HG03159 (cell line): ENCODE measurements around the gene GSTCD.
"Not testable (repeated sequence)": the region's sequence is repeated elsewhere in the genome, so short reads cannot be mapped to it uniquely, and the experiment has no call there.

ENCODE experiments used
- ATAC-seq: cut with Tn5 transposase; IDR thresholded peaks from one replicate; pipeline ENCODE4 v1.9.1; 2021; ENCODE audit warnings: mild to moderate bottlenecking, moderate library complexity; ENCODE audit not compliant: unreplicated experiment

GSTCD gene

GRCh38 chr4:105805501-105806120, 97.0 kb downstream of the GSTCD start:
- no peak for ATAC-seq

- no peak for ATAC-seq
These were observed 98.9 kb downstream of the GSTCD start for GRCh38 chr4:105807496-105807895.

GRCh38 chr4:105808030-105808749, 99.6 kb downstream of the GSTCD start:
- ATAC-seq: no peak

GRCh38 chr4:105808750-105809041, 100.1 kb downstream of the GSTCD start:
- no peak for ATAC-seq

GRCh38 chr4:105815701-105816100, 107.1 kb downstream of the GSTCD start:
- ATAC-seq: no peak

- no peak for ATAC-seq
These were observed 113.5 kb downstream of the GSTCD start for GRCh38 chr4:105822061-105822460.

GRCh38 chr4:105828074-105828473, 119.5 kb downstream of the GSTCD start:
- no peak for ATAC-seq

GRCh38 chr4:105831189-105831588, 122.6 kb downstream of the GSTCD start:
- ATAC-seq: no peak

GRCh38 chr4:105835177-105835576, 126.6 kb downstream of the GSTCD start:
- no peak for ATAC-seq

- no peak for ATAC-seq
These were observed 128.0 kb downstream of the GSTCD start for GRCh38 chr4:105836537-105836936.

GRCh38 chr4:105837037-105837436, 128.5 kb downstream of the GSTCD start:
- ATAC-seq: no peak

- ATAC-seq: no peak
These were observed 129.5 kb downstream of the GSTCD start for GRCh38 chr4:105838082-105838481.

- ATAC-seq: no peak
These were observed 132.0 kb downstream of the GSTCD start for GRCh38 chr4:105840426-105841174.

GRCh38 chr4:105843941-105844340, 135.4 kb downstream of the GSTCD start:
- no peak for ATAC-seq

- ATAC-seq: no peak
These were observed 137.0 kb downstream of the GSTCD start for GRCh38 chr4:105845559-105845958.

- not testable (repeated sequence) for ATAC-seq
These were observed 139.8 kb downstream of the GSTCD start for GRCh38 chr4:105848359-105848758.

GRCh38 chr4:105851196-105851595, 142.6 kb downstream of the GSTCD start:
- ATAC-seq: no peak

- ATAC-seq: not testable (repeated sequence)
These were observed 143.6 kb downstream of the GSTCD start for GRCh38 chr4:105852230-105852629.

- no peak for ATAC-seq
These were observed 150.0 kb downstream of the GSTCD start for GRCh38 chr4:105858466-105859040.

GRCh38 chr4:105859233-105859632, 150.6 kb downstream of the GSTCD start:
- ATAC-seq: no peak

- no peak for ATAC-seq
These were observed 162.4 kb downstream of the GSTCD start for GRCh38 chr4:105870963-105871362.

GRCh38 chr4:105871997-105872396, 163.4 kb downstream of the GSTCD start:
- no peak for ATAC-seq
